ENCODE results near the gene MAD1L1. TPM values are rescaled to one million over a fixed set of nuclear protein-coding genes. Genes with fewer than 3 reads are reported as not detected.

Gene MAD1L1
- total RNA-seq, 1 donor from 2014 or later = 16.2 TPM

- no peaks in the 10 kb centered on the region for H3K27me3 ChIP-seq (ENCODE audit: low read depth)
- H3K9me3 ChIP-seq (replicated peaks) = no peaks in the 10 kb centered on the region
- peaks cover 27% of the 10 kb centered on the region for H3K4me1 ChIP-seq
- no peak for TF ChIP-seq CTCF (IDR thresholded peaks at IDR 0.05; ENCODE audit: borderline replicate concordance)
- DNase-seq = no peak
- no peaks in the 10 kb centered on the region for H3K36me3 ChIP-seq
- intact Hi-C loops (cut with micrococcal nuclease) = no loop called here
- H3K4me3 ChIP-seq = no peak overlapping the region
- no peak overlapping the region for H3K27ac ChIP-seq (replicated peaks)
Observed at GRCh38 chr7:1898628-1899185, 334.0 kb downstream of the MAD1L1 start.

GRCh38 chr7:1897861-1898627, 334.7 kb downstream of the MAD1L1 start:
- DNase-seq = no peak
- Histone ChIP-seq H3K27ac (replicated peaks) (no peak overlapping the region), H3K4me1 (peaks cover 30% of the 10 kb centered on the region), H3K4me3 (no peak overlapping the region), H3K27me3 (ENCODE audit: low read depth) (no peaks in the 10 kb centered on the region), H3K36me3 (no peaks in the 10 kb centered on the region), H3K9me3 (replicated peaks) (no peaks in the 10 kb centered on the region)
- intact Hi-C loops (cut with micrococcal nuclease) = no loop called here
- no peak for TF ChIP-seq CTCF (IDR thresholded peaks at IDR 0.05; ENCODE audit: borderline replicate concordance)

- intact Hi-C loops (cut with micrococcal nuclease) = no loop called here
- no peak overlapping the region for H3K27ac ChIP-seq (replicated peaks)
- TF ChIP-seq CTCF (IDR thresholded peaks at IDR 0.05; ENCODE audit: borderline replicate concordance) = no peak
- H3K27me3 ChIP-seq (ENCODE audit: low read depth) = no peaks in the 10 kb centered on the region
- DNase-seq = no peak
- no peaks in the 10 kb centered on the region for H3K36me3 ChIP-seq
- peaks cover 30% of the 10 kb centered on the region for H3K4me1 ChIP-seq
- no peaks in the 10 kb centered on the region for H3K9me3 ChIP-seq (replicated peaks)
- H3K4me3 ChIP-seq = no peak overlapping the region
Observed at GRCh38 chr7:1897076-1897860, 335.5 kb downstream of the MAD1L1 start.

GRCh38 chr7:1895664-1896515, 336.9 kb downstream of the MAD1L1 start:
- H3K9me3 ChIP-seq (replicated peaks) = no peaks in the 10 kb centered on the region
- peaks cover 30% of the 10 kb centered on the region for H3K4me1 ChIP-seq
- H3K36me3 ChIP-seq = no peaks in the 10 kb centered on the region
- intact Hi-C loops (cut with micrococcal nuclease) = no loop called here
- H3K4me3 ChIP-seq = no peak overlapping the region
- TF ChIP-seq CTCF (IDR thresholded peaks at IDR 0.05; ENCODE audit: borderline replicate concordance) = no peak
- H3K27ac ChIP-seq (replicated peaks) = peak overlapping the region; percentile 81
- DNase-seq = peak; percentile 79
- no peaks in the 10 kb centered on the region for H3K27me3 ChIP-seq (ENCODE audit: low read depth)

Data from left ventricle myocardium inferior (tissue), 1 donor.